K562 (cell line): ENCODE results near the gene C11orf58.

ENCODE experiments used
- CTCF ChIP-seq, 3 experiments: IDR thresholded peaks in 2 of 3; conservative IDR thresholded peaks in 1 of 3; 2 replicates each; pipeline ENCODE4 v1.5.1; 2011 to 2012; ENCODE audit warnings: low read length in 3 of 3, mild to moderate bottlenecking in 3 of 3, control low read depth in 2 of 3, improper control_type of control experiment in 1 of 3, inconsistent platforms in 1 of 3, low read depth in 1 of 3, mixed read lengths in 1 of 3, moderate library complexity in 1 of 3; ENCODE audit not compliant: insufficient read depth in 2 of 3
- EP300 ChIP-seq: IDR thresholded peaks from 2 replicates; pipeline ENCODE4 v1.6.1; 2012; ENCODE audit warnings: low read length, improper control_type of control experiment
- NBN ChIP-seq: fragments of 450-650 bp; IDR thresholded peaks from 2 replicates; pipeline ENCODE4 v1.6.1; 2016; ENCODE audit warnings: low read depth, mild to moderate bottlenecking
- NFYB ChIP-seq: IDR thresholded peaks from 2 replicates; pipeline ENCODE4 v1.6.1; 2011; ENCODE audit warnings: mild to moderate bottlenecking, moderate library complexity; ENCODE audit not compliant: insufficient read length; ENCODE audit errors: extremely low read depth
- NR2C2 ChIP-seq, 2 experiments: fragments of 200-800 bp in 1 of 2; sonication (Bioruptor generic) in 1 of 2; sonication (generic) in 1 of 2; formaldehyde crosslinking in 1 of 2; IDR thresholded peaks; 2 replicates each; pipeline versions ENCODE4 v1.6.1 to v1.8.0; 2016 to 2022; ENCODE audit warnings: mild to moderate bottlenecking in 1 of 2, missing compliant biosample characterization in 1 of 2, missing genetic modification characterization in 1 of 2, missing genetic modification reagents in 1 of 2
- POLR2A ChIP-seq: fragments of 450-650 bp; conservative IDR thresholded peaks from 2 replicates; pipeline ENCODE4 v1.6.1; 2016
- SRSF1 ChIP-seq: fragments of 200-400 bp; formaldehyde crosslinking; IDR thresholded peaks from 2 replicates; pipeline ENCODE4 v1.6.1; 2017; ENCODE audit warnings: mild to moderate bottlenecking, low read depth, low read length, moderate library complexity
- USF2 ChIP-seq: sonication (generic); formaldehyde crosslinking; IDR thresholded peaks from 2 replicates; pipeline ENCODE4 v1.5.0; 2020; ENCODE audit warnings: missing genetic modification reagents

GRCh38 chr11:16744128-16744725, 5.8 kb downstream of the C11orf58 start:
- TF ChIP-seq NBN: no peak
- no peak for TF ChIP-seq CTCF (IDR thresholded peaks at IDR 0.05 in 2 of 3, conservative IDR thresholded peaks at IDR 0.05 in 1 of 3; ENCODE audit: insufficient read depth in 2 of 3, low read depth in 1 of 3, low read length in 3 of 3)
- TF ChIP-seq USF2 (CRISPR knock-in tag): no peak
- no peak for TF ChIP-seq POLR2A
- no peak for TF ChIP-seq NFYB
- TF ChIP-seq EP300: no peak
- no peak for TF ChIP-seq SRSF1
- no peak for TF ChIP-seq NR2C2 (CRISPR knock-in tag; IDR thresholded peaks at IDR 0.05)
- no peak for TF ChIP-seq NR2C2 (tag; IDR thresholded peaks at IDR 0.05)
